NCI-H1092 treated with DMSO at 0.1 percent for 48 hours (cell line): ENCODE results near the gene UFSP1.
"Not testable (repeated sequence)": the region's sequence is repeated elsewhere in the genome, so short reads cannot be mapped to it uniquely, and the experiment has no call there.

ENCODE experiments used
- DNase-seq: peaks from one replicate; lab custom pipeline; 2025; lab: John Stamatoyannopoulos, UW

UFSP1 gene

DNA sequence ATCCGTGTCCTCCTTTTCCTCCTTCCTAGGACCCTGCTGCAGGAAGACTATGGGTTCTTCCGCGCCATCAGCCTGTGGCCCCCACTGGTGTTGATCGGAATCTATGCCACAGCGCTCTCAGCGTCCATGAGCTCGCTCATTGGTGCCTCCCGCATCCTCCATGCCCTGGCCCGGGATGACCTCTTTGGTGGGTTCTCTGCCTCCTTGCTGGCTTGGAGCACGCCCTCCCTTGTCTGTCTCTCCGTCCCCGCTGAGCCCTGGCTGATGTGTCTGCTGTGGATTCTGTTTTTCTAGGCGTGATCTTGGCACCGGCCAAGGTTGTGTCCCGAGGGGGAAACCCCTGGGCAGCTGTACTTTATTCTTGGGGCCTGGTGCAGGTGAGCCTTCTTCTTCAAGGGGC is 29.7 kb downstream of the UFSP1 start:
- DNase-seq, result no peak

DNA sequence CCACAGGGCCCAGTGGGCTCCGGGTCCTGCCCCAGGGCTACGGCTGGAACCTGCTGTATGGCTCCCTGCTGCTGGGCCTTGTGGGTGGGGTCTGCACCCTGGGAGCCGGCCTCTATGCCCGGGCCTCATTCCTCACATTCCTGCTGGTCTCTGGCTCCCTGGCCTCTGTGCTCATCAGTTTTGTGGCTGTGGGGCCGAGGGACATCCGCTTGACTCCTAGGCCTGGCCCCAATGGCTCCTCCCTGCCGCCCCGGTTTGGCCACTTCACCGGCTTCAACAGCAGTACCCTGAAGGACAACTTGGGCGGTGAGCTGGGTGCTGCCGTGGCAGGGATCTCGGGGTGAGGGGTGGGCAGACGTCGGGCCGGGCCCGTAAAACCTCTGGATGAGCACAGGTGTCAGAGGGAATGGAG is 32.6 kb downstream of the UFSP1 start:
- no peak for DNase-seq

DNA sequence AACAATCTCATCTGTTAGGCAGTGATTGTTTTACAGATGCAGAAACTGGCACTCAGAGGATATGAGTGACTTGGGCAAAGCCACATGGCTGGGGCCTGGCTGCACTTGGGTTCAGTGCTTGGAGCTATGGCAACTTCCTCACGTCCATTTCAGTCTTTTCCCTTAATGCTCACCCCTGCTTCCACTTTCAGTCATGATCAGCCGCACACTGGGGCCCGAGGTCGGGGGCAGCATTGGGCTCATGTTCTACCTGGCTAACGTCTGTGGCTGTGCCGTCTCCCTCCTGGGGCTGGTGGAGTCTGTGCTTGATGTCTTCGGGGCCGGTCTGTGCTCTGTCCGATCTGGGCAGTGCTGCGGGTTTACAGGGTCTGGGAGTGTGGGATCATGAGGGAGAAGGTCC is 34.0 kb downstream of the UFSP1 start:
- DNase-seq, result peak; percentile 34

DNA sequence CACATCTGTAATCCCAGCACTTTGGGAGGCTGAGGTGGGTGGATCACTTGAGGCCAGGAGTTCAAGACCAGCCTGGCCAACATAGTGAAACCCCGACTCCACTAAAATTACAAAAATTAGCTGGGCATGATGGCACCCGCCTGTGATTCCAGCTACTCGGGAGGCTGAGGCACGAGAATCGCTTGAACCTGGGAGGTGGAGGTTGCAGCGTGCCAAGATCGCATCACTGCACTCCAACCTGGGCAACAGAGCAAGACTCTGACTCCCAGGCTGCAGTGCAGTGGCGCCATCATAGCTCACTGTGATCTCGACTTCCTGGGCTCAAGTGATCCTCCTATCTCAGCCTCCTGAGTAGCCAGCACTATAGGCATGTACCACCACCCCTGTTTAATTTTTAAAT is 34.6 kb downstream of the UFSP1 start:
- not testable (repeated sequence) for DNase-seq

DNA sequence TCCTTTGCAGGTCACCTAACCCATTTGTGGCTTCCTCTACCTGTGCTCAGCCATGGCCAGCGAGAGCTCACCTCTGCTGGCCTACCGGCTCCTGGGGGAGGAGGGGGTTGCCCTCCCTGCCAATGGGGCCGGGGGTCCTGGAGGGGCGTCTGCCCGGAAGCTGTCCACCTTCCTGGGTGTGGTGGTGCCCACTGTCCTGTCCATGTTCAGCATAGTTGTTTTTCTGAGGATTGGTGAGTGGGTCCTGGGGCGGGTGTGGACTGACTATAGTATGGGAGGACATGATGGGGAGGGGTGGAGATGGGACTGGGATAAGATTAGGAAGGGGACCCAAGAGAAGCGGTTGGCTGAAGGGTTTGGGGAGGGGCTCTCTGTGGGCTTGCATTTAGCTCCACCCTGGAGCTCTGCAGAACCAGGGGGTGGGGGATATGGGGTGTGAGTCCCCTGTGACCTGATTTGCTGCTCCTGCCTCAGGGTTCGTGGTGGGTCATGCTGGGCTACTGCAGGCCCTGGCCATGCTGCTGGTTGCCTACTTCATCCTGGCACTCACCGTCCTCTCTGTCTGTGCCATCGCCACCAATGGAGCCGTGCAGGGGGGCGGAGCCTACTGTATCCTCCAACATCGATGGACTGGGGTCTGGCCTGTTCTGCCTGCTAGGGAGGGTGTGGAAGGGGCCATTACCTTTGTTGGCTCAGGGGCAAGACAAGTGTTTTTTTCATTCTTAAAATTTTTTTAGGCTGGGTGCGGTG is 35.2 kb downstream of the UFSP1 start:
- no peak for DNase-seq

DNA sequence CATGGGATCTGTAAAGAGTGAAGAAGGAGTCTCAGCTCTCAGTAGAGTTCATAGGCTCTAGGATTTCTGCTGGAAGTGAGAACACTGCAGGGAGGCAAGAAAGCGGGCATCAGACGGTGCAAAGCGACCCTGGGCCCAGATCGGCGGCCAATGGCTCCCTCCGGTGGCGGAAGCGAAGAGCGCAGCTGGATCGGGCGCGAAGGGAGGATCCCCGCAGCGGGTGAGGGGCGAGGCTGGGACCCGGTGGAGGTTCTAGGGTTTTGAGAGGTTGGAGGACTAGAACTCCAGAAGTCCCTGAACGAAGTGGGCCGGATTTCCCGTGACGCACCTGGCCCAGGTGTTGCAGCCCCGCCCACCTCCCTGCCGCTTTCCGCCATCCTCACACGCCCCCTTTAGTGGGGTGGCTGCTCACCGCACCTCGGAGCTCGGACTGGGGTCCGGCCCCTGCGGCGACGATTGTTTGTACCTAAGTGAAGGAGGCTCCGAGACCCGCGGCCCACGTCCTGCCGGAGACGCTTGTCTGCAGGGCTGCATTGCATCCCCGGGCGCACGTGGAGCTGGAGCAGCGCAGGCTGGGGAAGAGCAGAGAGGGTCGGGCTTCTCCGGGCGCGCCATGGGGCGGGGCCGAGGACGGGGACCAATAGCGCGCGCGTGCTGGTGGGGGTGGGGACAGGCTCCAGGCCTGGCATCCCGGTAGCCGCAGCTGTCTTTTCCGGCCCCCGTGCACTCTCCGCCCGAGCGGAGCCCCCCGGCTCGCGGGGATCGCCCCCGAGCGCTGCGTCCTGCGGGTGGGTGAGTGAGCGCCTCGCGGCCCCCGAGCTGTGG is 37.3 kb downstream of the UFSP1 start, which contains the start of gene SLC12A9:
Gene SLC12A9, plus strand, starts transcription at position 666 of the 825 bp plus-strand sequence. CDS start 1,485 bp downstream, outside the sequence.
- peak; percentile 92 for DNase-seq

DNA sequence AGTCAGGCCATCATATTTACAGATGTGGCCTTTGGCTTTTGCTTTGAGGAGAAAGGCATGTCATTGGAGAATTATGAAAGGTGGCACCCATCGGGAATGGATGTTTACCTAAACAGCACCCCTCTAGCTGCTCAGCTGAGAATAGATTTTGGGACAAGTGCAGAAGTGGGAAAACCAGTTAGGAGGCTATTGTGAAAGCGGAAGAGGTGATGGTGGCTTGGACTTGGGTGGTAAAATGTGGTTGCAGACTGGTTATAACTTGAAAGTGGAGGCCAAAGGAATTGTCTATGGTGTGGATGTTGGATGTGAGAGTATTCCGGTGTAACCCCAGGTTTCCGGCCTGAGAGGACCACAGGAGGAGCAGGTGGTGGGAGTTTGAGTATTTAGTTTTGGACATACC is 42.2 kb downstream of the UFSP1 start:
- no peak for DNase-seq

DNA sequence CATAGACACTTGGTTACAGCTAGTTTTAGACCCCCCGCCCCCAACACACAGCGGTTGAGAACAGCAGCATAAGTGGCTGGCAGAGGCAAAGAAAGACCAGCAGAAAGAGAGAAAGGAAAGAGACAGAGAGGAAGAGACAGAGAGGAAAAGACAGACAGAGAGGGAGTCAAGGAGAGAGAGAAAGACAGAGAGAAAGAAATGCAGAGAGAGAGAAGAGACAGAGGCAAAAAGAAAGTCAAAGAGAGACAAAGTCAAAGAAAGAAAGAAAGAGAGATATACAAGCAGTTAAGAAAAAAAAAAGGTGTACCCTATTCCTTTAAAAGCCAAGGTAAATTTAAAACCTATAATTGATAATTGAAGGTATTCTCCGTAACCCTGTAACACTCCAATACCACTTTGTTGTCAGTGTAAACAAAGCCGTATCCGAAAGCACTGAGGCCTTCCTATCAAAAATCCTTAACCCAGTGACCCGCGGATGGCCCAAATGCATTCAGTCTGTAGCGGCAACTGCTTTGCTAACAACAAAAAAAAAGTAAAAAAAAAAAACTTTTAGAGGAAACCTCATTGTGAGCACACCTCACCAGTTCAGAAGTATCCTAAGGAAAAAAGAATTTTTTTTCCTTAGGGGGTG is 48.9 kb downstream of the UFSP1 start:
- DNase-seq, result no peak

DNA sequence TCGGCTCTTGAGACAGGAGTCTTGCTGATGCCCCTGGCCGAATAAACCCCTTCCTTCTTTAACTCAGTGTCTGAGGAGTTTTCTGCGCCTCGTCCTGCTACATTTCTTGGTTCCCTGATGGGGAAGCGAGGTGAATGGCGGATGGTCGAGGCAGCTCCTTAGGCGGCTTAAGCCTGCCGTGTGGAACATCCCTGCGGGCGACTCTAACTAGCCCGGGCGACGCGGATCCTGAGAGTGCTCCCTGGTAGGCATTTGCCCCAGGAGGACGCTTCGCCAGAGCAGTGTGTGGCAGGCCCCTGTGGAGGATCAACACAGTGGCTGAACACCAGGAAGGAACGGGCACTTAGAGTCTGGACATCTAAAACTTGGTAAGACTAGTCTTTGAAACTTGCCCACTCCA is 50.2 kb downstream of the UFSP1 start:
- no peak for DNase-seq
